ENCODE data around the gene DGKD.

DNA sequence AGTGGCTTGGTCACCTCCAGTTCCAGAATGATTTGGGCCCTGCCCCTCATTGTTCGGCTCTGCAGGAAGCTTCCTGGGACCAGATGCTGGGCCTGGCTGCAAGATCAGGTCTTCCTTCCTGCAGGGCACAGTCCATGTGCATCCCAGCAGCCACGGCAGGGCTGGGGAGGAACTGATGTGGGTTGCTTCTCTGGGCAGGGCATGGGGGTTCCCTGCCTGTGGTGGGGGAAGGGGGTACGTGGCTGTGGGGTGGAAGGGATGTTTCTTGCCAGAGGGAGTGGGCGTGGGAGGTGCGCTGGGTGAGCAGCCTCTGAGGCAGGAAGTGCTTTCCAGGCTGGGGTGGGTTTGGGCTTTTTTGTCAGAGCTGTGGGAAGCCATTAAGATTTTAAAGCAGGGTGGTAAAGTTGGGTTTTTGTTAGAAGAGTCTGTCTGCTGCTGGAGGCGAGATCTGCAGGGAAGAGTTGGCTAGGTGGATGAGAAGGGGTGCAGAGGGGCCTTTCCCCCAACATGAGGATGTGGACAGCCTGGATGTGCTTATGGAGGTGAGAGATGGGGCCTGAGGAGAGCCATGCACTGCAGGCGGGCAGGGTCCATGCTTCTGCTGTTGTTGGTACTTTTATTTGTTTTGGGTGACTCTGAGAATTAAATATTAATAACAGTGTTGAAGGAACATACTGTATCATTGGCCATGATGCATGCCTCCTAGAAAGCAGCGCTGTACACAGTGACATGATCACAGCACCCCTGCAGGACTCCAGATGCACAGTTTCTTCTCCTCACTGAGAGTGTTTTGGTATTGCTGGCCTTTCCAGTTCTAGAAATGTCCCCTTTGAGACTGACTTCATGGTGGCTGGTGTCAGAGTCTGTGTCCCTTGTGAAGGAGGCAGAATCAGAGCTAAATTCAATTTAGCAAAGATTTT lies 45.3 kb downstream of the DGKD start:
- TF ChIP-seq POLR2A (IDR thresholded peaks at IDR 0.05; ENCODE audit: borderline replicate concordance, extremely low read depth, insufficient read depth, insufficient read length) (no peak), EZH2 (IDR thresholded peaks at IDR 0.05) (no peak), CEBPB (IDR thresholded peaks at IDR 0.05; ENCODE audit: low read depth) (no peak), CTCF (IDR thresholded peaks at IDR 0.05 in 2 of 3, conservative IDR thresholded peaks at IDR 0.05 in 1 of 3; ENCODE audit: borderline replicate concordance in 1 of 3, insufficient read depth in 1 of 3, low read depth in 2 of 3, low read length in 2 of 3) (no peak), ZFX (IDR thresholded peaks at IDR 0.05) (no peak), REST (IDR thresholded peaks at IDR 0.05; ENCODE audit: low read depth) (no peak), EZH2phosphoT487 (IDR thresholded peaks at IDR 0.05; ENCODE audit: borderline replicate concordance) (no peak), FOSL1 (IDR thresholded peaks at IDR 0.05; ENCODE audit: low read depth) (no peak), RAD21 (IDR thresholded peaks at IDR 0.05; ENCODE audit: low read depth) (no peak), SIN3A (IDR thresholded peaks at IDR 0.05; ENCODE audit: low read depth) (no peak), POLR2AphosphoS5 (IDR thresholded peaks at IDR 0.05; ENCODE audit: low read depth, low read length) (no peak), SP1 (IDR thresholded peaks at IDR 0.05; ENCODE audit: low read depth) (no peak), TCF7L2 (IDR thresholded peaks at IDR 0.05; ENCODE audit: borderline replicate concordance, extremely low read depth, insufficient read depth, insufficient read length) (no peak), ZNF274 (IDR thresholded peaks at IDR 0.05; ENCODE audit: low read depth, low read length) (no peak)
